HCT116 (cell line): ENCODE data around the gene ASB7. TPM values are rescaled to one million over a fixed set of nuclear protein-coding genes. Genes with fewer than 3 reads are reported as not detected.

ENCODE experiments used
- ATAC-seq: fragments of 200-7000 bp; cut with Tn5 transposase; 2 replicates; pipeline ENCODE4 v1.9.1; 2020; ENCODE audit warnings: mild to moderate bottlenecking, moderate library complexity
- BruUV-seq: library from RNA; stranded (reverse); fragments of 400-500 nt; replicated peaks from 2 replicates; lab custom pipeline; 2021; lab: Mats Ljungman, UMichigan
- CTCF ChIA-PET: fragments of 300-600 bp; sonication (Branson Sonifier 250); formaldehyde crosslinking; loops from one replicate; lab custom pipeline; 2021; ENCODE audit warnings: antibody characterized with exemption; lab: Charles Lee
- POLR2A ChIA-PET: fragments of 300-600, 350-600 bp; sonication (Branson Sonifier 250); formaldehyde crosslinking; loops from one replicate; lab custom pipeline; 2021; ENCODE audit warnings: antibody characterized with exemption; lab: Charles Lee
- RAD21 ChIA-PET, 2 experiments: fragments of 300-600 bp; sonication (Branson Sonifier 250); formaldehyde crosslinking; loops; one replicate each; lab custom pipeline; 2023; ENCODE audit warnings: low total read pairs in 2 of 2; ENCODE audit not compliant: uncharacterized antibody in 2 of 2, unreplicated experiment in 2 of 2, low non-redundant PET in 1 of 2; lab: Charles Lee
- DNase-seq: peaks from one replicate; pipeline ENCODE4 v3.0.0-alpha.2; 2010; ENCODE audit warnings: low read depth, low spot score
- H2AFZ ChIP-seq: fragments of 200-600 bp; shearing (Covaris generic), sonication (generic); 2 replicates; pipeline ENCODE4 v1.6.1; 2017; ENCODE audit warnings: low read depth, mixed run types, mixed read lengths, antibody characterized with exemption, low read length; ENCODE audit not compliant: poor library complexity, severe bottlenecking
- H3K27ac ChIP-seq: 2 replicates; pipeline ENCODE4 v1.5.1; 2012; ENCODE audit warnings: low read depth, low read length
- H3K27me3 ChIP-seq: fragments of 200-600 bp; sonication (generic); 2 replicates; pipeline ENCODE4 v1.6.1; 2016; ENCODE audit warnings: mixed run types, low read length, mixed read lengths; ENCODE audit not compliant: insufficient read depth
- H3K36me3 ChIP-seq, 2 experiments: fragments of 200-500 bp in 1 of 2; fragments of 200-600 bp in 1 of 2; sonication (Bioruptor generic) in 1 of 2; sonication (generic) in 1 of 2; 2 replicates each; pipeline versions ENCODE4 v1.5.1 to v1.6.1; 2014 to 2016; ENCODE audit warnings: low read length in 2 of 2, inconsistent platforms in 1 of 2, mixed read lengths in 1 of 2, mixed run types in 1 of 2; ENCODE audit not compliant: insufficient read depth in 2 of 2, control insufficient read depth in 1 of 2
- H3K4me1 ChIP-seq, 2 experiments: fragments of 200-600 bp in 1 of 2; sonication (generic) in 1 of 2; 2 replicates each; pipeline versions ENCODE4 v1.5.1 to v1.6.1; 2012 to 2017; ENCODE audit warnings: low read length in 2 of 2, inconsistent platforms in 1 of 2, mild to moderate bottlenecking in 1 of 2, mixed read lengths in 1 of 2, mixed run types in 1 of 2, moderate library complexity in 1 of 2; ENCODE audit not compliant: insufficient read depth in 2 of 2, control insufficient read depth in 1 of 2
- H3K4me2 ChIP-seq: fragments of 200-600 bp; sonication (generic); 2 replicates; pipeline ENCODE4 v1.6.1; 2017; ENCODE audit warnings: mixed run types, low read length, mixed read lengths
- H3K4me3 ChIP-seq, 2 experiments: fragments of 200-600 bp in 1 of 2; sonication (generic) in 1 of 2; replicated peaks in 1 of 2; 2 replicates each; pipeline ENCODE4 v1.5.1; 2011 to 2016; ENCODE audit warnings: low read length in 2 of 2, control low read depth in 1 of 2, low read depth in 1 of 2, mild to moderate bottlenecking in 1 of 2, mixed read lengths in 1 of 2, mixed run types in 1 of 2
- H3K79me2 ChIP-seq: fragments of 200-600 bp; sonication (generic); 2 replicates; pipeline ENCODE4 v1.6.1; 2017; ENCODE audit warnings: mild to moderate bottlenecking, mixed run types, low read length, moderate library complexity, mixed read lengths; ENCODE audit not compliant: insufficient read depth
- H3K9ac ChIP-seq: fragments of 200-600 bp; sonication (generic); 2 replicates; pipeline ENCODE4 v1.6.1; 2016; ENCODE audit warnings: low read length, mixed read lengths
- H3K9me2 ChIP-seq: fragments of 200-600 bp; sonication (generic), shearing (Covaris generic); 2 replicates; pipeline ENCODE4 v1.6.1; 2017; ENCODE audit warnings: mixed run types, mild to moderate bottlenecking, moderate library complexity; ENCODE audit not compliant: insufficient read depth
- H3K9me3 ChIP-seq, 2 experiments: fragments of 200-500 bp in 1 of 2; fragments of 200-600 bp in 1 of 2; sonication (Bioruptor generic) in 1 of 2; sonication (generic) in 1 of 2; 2 replicates each; pipeline ENCODE4 v1.6.1; 2014 to 2017; ENCODE audit warnings: low read length in 2 of 2, mixed read lengths in 2 of 2, inconsistent platforms in 1 of 2, low read depth in 1 of 2, mild to moderate bottlenecking in 1 of 2, mixed run types in 1 of 2, moderate library complexity in 1 of 2; ENCODE audit not compliant: control insufficient read depth in 1 of 2, insufficient read depth in 1 of 2
- H4K20me1 ChIP-seq: fragments of 200-600 bp; sonication (generic), shearing (Covaris generic); 2 replicates; pipeline ENCODE4 v1.6.1; 2017; ENCODE audit warnings: mixed run types, mild to moderate bottlenecking, moderate library complexity; ENCODE audit not compliant: insufficient read depth
- CEBPB ChIP-seq: IDR thresholded peaks from 2 replicates; pipeline ENCODE4 v1.6.1; 2012; ENCODE audit warnings: low read depth
- EZH2 ChIP-seq: fragments of 200-600 bp; sonication (generic); IDR thresholded peaks from 2 replicates; pipeline ENCODE4 v1.6.1; 2017; ENCODE audit warnings: antibody characterized with exemption, mixed run types
- POLR2A ChIP-seq: IDR thresholded peaks from 2 replicates; pipeline ENCODE4 v1.7.0; 2011; ENCODE audit warnings: borderline replicate concordance; ENCODE audit not compliant: insufficient read depth, insufficient read length; ENCODE audit errors: extremely low read depth
- POLR2AphosphoS5 ChIP-seq: IDR thresholded peaks from 2 replicates; pipeline ENCODE4 v1.6.1; 2011; ENCODE audit warnings: mild to moderate bottlenecking, low read depth, low read length, moderate library complexity
- RAD21 ChIP-seq: IDR thresholded peaks from 2 replicates; pipeline ENCODE4 v1.6.1; 2012; ENCODE audit warnings: low read depth, mild to moderate bottlenecking
- REST ChIP-seq: IDR thresholded peaks from 2 replicates; pipeline ENCODE4 v1.6.1; 2012; ENCODE audit warnings: low read depth
- SRF ChIP-seq: IDR thresholded peaks from 2 replicates; pipeline ENCODE4 v1.6.1; 2012; ENCODE audit warnings: low read depth
- TCF7L2 ChIP-seq: IDR thresholded peaks from 2 replicates; pipeline ENCODE4 v1.7.0; 2011; ENCODE audit warnings: borderline replicate concordance, inconsistent platforms; ENCODE audit not compliant: insufficient read depth, insufficient read length; ENCODE audit errors: extremely low read depth
- intact Hi-C: fragments of 100-400 bp; cut with micrococcal nuclease; formaldehyde crosslinking; loops from 2 replicates; pipeline ENCODE4 v1.10.0; 2022
- total RNA-seq: library from RNA; stranded (reverse); gene quantifications from one replicate; pipeline ENCODE4 v1.2.1, GENCODE V29; 2021; ENCODE audit not compliant: unreplicated experiment
- TF ChIP-seq, protein P1 (sequence below), 3 experiments: fragments of 200-600 bp in 1 of 3; sonication (generic) in 1 of 3; IDR thresholded peaks in 2 of 3; conservative IDR thresholded peaks in 1 of 3; 2 replicates each; pipeline ENCODE4 v1.5.1; 2012 to 2017; ENCODE audit warnings: low read depth in 2 of 3, low read length in 2 of 3, antibody characterized with exemption in 1 of 3, borderline replicate concordance in 1 of 3, control low read depth in 1 of 3, mild to moderate bottlenecking in 1 of 3, mixed read lengths in 1 of 3, mixed run types in 1 of 3, moderate library complexity in 1 of 3; ENCODE audit not compliant: insufficient read depth in 1 of 3

ASB7 gene
- total RNA-seq, 1 experiment from 2014 or later: 16.6 TPM

- Histone ChIP-seq H3K79me2 (no peaks in the 10 kb centered on the region), H3K4me3 (no peak overlapping the region)
- no peak for DNase-seq
- RAD21 ChIA-PET: no interaction called here
- TF ChIP-seq SRF (no peak), CEBPB (no peak)
- TF ChIP-seq, all 23 proteins: peak for 0
- no peak for ATAC-seq
- peaks cover 4 to 17% of the 10 kb centered on the region in 2 experiments for H3K36me3 ChIP-seq
- no peak overlapping the region for H2AFZ ChIP-seq
- no TSS peak for BruUV-seq
- H3K27me3 ChIP-seq: no peaks in the 10 kb centered on the region
- H3K4me2 ChIP-seq: no peak overlapping the region
- ChIA-PET POLR2A (no interaction called here), CTCF (interaction anchor here (1.0 to 1.5 kb wide), 5 partner anchors 18 to 230 kb away, joined by 3 to 11 read pairs (median 3); partner anchors contain the start of gene ADAMTS17)
- no peak overlapping the region for H3K27ac ChIP-seq
- no peaks in the 10 kb centered on the region for H3K4me1 ChIP-seq
- no peaks in the 10 kb centered on the region for H3K9me2 ChIP-seq
- intact Hi-C loops: loop anchor here (2.0 to 10.0 kb wide), 2 partner anchors 221 to 647 kb away; no protein-coding TSS in a partner anchor
- no peak overlapping the region for H3K9ac ChIP-seq
- no peaks in the 10 kb centered on the region; the same call in 1 of the 2 replicates for H4K20me1 ChIP-seq
- H3K9me3 ChIP-seq: no peaks in the 10 kb centered on the region
Measured at GRCh38 chr15:100571592-100572167, 30.7 kb upstream of the ASB7 start.

GRCh38 chr15:100572362-100572983 is 29.9 kb upstream of the ASB7 start:
- Histone ChIP-seq H3K27ac (no peak overlapping the region), H3K36me3 (peaks cover 4 to 17% of the 10 kb centered on the region in 2 experiments), H3K4me2 (no peak overlapping the region), H4K20me1 (no peaks in the 10 kb centered on the region; the same call in 1 of the 2 replicates), H3K4me1 (no peaks in the 10 kb centered on the region), H3K4me3 (no peak overlapping the region), H3K27me3 (no peaks in the 10 kb centered on the region), H3K9ac (no peak overlapping the region), H3K9me3 (no peaks in the 10 kb centered on the region), H2AFZ (no peak overlapping the region), H3K9me2 (no peaks in the 10 kb centered on the region), H3K79me2 (no peaks in the 10 kb centered on the region)
- ChIA-PET RAD21 (interaction anchor here in 1 of 2 experiments (0.9 kb wide), 1 partner anchor 222 kb away, joined by 5 read pairs; no protein-coding TSS in a partner anchor), CTCF (interaction anchor here (0.7 to 1.6 kb wide), 12 partner anchors 13 to 1300 kb away, joined by 3 to 11 read pairs (median 3); partner anchors contain the start of gene ADAMTS17), POLR2A (no interaction called here)
- no peak for ATAC-seq
- intact Hi-C loops: loop anchor here (2.0 to 10.0 kb wide), 2 partner anchors 222 to 648 kb away; no protein-coding TSS in a partner anchor
- BruUV-seq: no TSS peak
- no peak for TF ChIP-seq POLR2A
- TF ChIP-seq TCF7L2: no peak
- TF ChIP-seq REST: no peak
- TF ChIP-seq, protein P1, sequence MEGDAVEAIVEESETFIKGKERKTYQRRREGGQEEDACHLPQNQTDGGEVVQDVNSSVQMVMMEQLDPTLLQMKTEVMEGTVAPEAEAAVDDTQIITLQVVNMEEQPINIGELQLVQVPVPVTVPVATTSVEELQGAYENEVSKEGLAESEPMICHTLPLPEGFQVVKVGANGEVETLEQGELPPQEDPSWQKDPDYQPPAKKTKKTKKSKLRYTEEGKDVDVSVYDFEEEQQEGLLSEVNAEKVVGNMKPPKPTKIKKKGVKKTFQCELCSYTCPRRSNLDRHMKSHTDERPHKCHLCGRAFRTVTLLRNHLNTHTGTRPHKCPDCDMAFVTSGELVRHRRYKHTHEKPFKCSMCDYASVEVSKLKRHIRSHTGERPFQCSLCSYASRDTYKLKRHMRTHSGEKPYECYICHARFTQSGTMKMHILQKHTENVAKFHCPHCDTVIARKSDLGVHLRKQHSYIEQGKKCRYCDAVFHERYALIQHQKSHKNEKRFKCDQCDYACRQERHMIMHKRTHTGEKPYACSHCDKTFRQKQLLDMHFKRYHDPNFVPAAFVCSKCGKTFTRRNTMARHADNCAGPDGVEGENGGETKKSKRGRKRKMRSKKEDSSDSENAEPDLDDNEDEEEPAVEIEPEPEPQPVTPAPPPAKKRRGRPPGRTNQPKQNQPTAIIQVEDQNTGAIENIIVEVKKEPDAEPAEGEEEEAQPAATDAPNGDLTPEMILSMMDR (IDR thresholded peaks at IDR 0.05 in 2 of 3, conservative IDR thresholded peaks at IDR 0.05 in 1 of 3; ENCODE audit: borderline replicate concordance in 1 of 3, insufficient read depth in 1 of 3, low read depth in 2 of 3, low read length in 2 of 3): peak; percentile 9 to 58 (median 28); a peak in 3 of 6 replicates
- no peak for TF ChIP-seq EZH2
- peak; percentile 28; the same call in 1 of the 2 replicates for TF ChIP-seq RAD21
- no peak for TF ChIP-seq POLR2AphosphoS5
- no peak for DNase-seq
